K562 (cell line): Measurements from ENCODE around the gene CCDC15. TPM values are rescaled to one million over a fixed set of nuclear protein-coding genes. Genes with fewer than 3 reads are reported as not detected.

Experiments
- DMBX1 ChIP-seq: fragments of 250-450 bp; sonication (Bioruptor Pico); IDR thresholded peaks from 2 replicates; pipeline ENCODE4 v1.8.0; 2022; ENCODE audit warnings: inconsistent platforms, mild to moderate bottlenecking, moderate library complexity, borderline replicate concordance
- JUNB ChIP-seq: fragments of 450-650 bp; formaldehyde crosslinking; conservative IDR thresholded peaks from 2 replicates; pipeline ENCODE4 v1.4.0; 2020; ENCODE audit warnings: mild to moderate bottlenecking
- NFYB ChIP-seq: IDR thresholded peaks from 2 replicates; pipeline ENCODE4 v1.6.1; 2011; ENCODE audit warnings: mild to moderate bottlenecking, moderate library complexity; ENCODE audit not compliant: insufficient read length; ENCODE audit errors: extremely low read depth
- POLR3A ChIP-seq: IDR thresholded peaks from 2 replicates; pipeline ENCODE4 v1.6.1; 2011; ENCODE audit warnings: borderline replicate concordance, mild to moderate bottlenecking, moderate library complexity; ENCODE audit not compliant: insufficient read length, insufficient read depth; ENCODE audit errors: extremely low read depth
- ZC3H8 ChIP-seq: fragments of 450-650 bp; IDR thresholded peaks from 2 replicates; pipeline ENCODE4 v1.6.1; 2017
- polyA plus RNA-seq, 8 experiments: library from polyadenylated mRNA; depleted of rRNA in 4 of 8; stranded (reverse) in 5 of 8; unstranded in 3 of 8; fragments of >200 nt; fragmentation: Nextera tagmentation in 2 of 8; fragmentation: Illumina TruSeq in 1 of 8; extraction: Ambion mirVana in 2 of 8; extraction: Trizol in 1 of 8; gene quantifications; 2 replicates each; pipeline versions ENCODE4 v1.2.1 to v1.2.3, GENCODE V29; 2011 to 2014; ENCODE audit warnings: inconsistent platforms in 1 of 8, missing spikeins in 1 of 8
- total RNA-seq, 7 experiments: library from RNA; depleted of rRNA in 6 of 7; stranded (reverse); fragments of >200 nt in 6 of 7; fragmentation: Illumina TruSeq in 2 of 7; extraction: Trizol in 2 of 7; gene quantifications; 2 replicates each; pipeline versions ENCODE4 v1.2.1 to v1.2.3, GENCODE V29; 2011 to 2021; ENCODE audit warnings: low replicate concordance in 1 of 7
- TF ChIP-seq, protein P1 (sequence below), 2 experiments: fragments of 450-650 bp; IDR thresholded peaks; 2 replicates each; pipeline ENCODE4 v1.6.1; 2016; ENCODE audit warnings: mild to moderate bottlenecking in 2 of 2, borderline replicate concordance in 1 of 2, low read depth in 1 of 2, moderate library complexity in 1 of 2
- TF ChIP-seq, protein P2 (sequence below), 3 experiments: fragments of 200-800 bp in 1 of 3; fragments of 250-450 bp in 1 of 3; fragments of 450-650 bp in 1 of 3; sonication (Bioruptor Pico) in 1 of 3; sonication (Bioruptor generic) in 1 of 3; formaldehyde crosslinking in 1 of 3; IDR thresholded peaks; 2 replicates each; pipeline versions ENCODE4 v1.6.1 to v1.8.0; 2016 to 2022; ENCODE audit warnings: mild to moderate bottlenecking in 2 of 3, missing genetic modification characterization in 2 of 3, missing compliant biosample characterization in 1 of 3, moderate library complexity in 1 of 3
- TF ChIP-seq, protein P3 (sequence below): fragments of 250-450 bp; sonication (Bioruptor Pico); IDR thresholded peaks from 2 replicates; pipeline ENCODE4 v1.8.0; 2022; ENCODE audit warnings: moderate library complexity, mild to moderate bottlenecking, inconsistent platforms
- TF ChIP-seq, protein P4 (sequence below): fragments of 150-350 bp; conservative IDR thresholded peaks from 2 replicates; pipeline ENCODE4 v1.6.1; 2014; ENCODE audit warnings: low read length

The CCDC15 gene
- total and polyA plus RNA-seq, 9 of the 15 experiments (the other 6 are each of a cell fraction or from before 2014, with no cell fraction given): 1.9 to 9.2 (median 3.9) TPM

DNA sequence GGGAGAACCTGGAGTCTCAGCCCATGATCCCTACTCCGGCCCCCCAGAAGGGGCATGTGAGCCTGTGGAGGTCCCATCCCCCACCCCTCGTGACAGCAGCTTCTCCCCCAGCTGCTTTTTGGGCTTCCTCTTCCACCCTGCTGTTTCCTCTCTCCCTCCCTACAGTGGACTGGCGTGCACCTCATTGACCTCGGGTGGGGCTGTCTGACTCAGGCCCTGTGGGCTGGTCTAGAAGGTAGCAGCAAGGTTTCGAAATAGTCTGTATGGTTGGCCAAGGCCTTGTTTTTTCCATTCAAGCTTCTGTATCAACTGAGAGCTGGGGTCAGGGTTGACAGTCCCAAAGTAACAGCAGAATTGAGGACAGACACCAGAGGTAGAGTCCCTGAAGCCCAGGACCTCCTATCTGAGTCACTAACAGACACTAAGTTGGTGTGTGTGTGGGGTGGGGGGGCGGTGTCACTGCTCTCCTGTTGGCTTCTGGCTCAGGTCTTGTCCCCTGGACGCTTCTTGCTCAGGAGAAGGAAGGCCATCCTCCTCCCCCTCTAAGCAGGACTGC is 116.8 kb downstream of the CCDC15 start (continued):
- TF ChIP-seq, protein P1, sequence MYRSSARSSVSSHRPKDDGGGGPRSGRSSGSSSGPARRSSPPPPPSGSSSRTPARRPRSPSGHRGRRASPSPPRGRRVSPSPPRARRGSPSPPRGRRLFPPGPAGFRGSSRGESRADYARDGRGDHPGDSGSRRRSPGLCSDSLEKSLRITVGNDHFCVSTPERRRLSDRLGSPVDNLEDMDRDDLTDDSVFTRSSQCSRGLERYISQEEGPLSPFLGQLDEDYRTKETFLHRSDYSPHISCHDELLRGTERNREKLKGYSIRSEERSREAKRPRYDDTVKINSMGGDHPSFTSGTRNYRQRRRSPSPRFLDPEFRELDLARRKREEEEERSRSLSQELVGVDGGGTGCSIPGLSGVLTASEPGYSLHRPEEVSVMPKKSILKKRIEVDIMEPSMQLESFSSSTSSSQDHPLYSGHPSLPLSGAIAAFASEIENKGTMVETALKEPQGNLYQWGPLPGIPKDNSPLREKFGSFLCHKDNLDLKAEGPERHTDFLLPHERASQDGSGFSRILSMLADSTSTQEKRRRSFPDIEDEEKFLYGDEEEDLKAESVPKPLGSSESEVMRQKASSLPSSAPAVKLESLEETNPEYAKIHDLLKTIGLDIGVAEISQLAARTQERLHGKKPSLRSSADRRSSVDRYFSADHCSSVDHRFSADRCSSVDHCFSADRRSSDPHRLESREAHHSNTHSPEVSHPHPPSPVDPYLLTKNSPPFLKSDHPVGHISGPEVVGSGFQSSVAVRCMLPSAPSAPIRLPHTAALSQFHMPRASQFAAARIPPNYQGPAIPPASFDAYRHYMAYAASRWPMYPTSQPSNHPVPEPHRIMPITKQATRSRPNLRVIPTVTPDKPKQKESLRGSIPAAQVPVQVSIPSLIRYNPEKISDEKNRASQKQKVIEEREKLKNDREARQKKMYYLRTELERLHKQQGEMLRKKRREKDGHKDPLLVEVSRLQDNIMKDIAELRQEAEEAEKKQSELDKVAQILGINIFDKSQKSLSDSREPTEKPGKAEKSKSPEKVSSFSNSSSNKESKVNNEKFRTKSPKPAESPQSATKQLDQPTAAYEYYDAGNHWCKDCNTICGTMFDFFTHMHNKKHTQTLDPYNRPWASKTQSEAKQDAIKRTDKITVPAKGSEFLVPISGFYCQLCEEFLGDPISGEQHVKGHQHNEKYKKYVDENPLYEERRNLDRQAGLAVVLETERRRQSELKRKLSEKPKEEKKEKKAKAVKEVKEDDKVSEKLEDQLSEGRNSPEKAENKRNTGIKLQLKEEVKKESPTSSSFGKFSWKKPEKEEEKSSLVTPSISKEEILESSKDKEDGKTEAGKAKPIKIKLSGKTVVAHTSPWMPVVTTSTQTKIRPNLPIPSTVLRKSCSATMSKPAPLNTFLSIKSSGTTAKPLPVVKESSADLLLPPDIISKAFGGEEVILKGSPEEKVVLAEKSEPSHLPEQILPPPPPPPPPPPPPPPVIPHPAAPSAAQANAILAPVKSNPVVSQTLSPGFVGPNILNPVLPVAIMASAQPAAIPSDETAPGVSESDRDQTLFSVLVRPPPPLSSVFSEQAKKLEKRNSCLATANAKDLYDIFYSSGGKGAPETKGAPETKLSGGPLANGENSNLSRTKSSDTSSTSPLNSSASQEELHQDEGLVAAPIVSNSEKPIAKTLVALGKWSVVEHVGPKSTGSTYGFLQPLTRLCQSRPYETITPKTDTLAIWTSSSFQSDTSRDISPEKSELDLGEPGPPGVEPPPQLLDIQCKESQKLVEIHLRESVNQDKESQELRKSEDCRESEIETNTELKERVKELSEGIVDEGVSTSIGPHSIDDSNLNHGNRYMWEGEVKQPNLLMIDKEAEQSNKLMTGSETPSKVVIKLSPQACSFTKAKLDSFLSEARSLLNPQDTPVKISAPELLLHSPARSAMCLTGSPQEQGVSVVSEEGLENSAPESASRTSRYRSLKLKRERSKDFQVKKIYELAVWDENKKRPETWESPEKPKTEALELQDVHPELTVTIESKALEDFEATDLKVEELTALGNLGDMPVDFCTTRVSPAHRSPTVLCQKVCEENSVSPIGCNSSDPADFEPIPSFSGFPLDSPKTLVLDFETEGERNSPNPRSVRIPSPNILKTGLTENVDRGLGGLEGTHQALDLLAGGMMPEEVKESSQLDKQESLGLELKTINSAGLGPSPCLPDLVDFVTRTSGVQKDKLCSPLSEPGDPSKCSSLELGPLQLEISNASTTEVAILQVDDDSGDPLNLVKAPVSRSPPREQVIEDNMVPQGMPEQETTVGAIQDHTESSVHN (IDR thresholded peaks at IDR 0.05; ENCODE audit: borderline replicate concordance in 1 of 2, low read depth in 1 of 2): 0 out of 4 replicates have a peak, but pooled peaks of 1 of the 2 experiments have one; percentile 49
- TF ChIP-seq POLR3A (no peak), DMBX1 (peak; percentile 76; the same call in 1 of the 2 replicates), JUNB (CRISPR knock-in tag) (no peak), NFYB (no peak), ZC3H8 (no peak)
- TF ChIP-seq, protein P2, sequence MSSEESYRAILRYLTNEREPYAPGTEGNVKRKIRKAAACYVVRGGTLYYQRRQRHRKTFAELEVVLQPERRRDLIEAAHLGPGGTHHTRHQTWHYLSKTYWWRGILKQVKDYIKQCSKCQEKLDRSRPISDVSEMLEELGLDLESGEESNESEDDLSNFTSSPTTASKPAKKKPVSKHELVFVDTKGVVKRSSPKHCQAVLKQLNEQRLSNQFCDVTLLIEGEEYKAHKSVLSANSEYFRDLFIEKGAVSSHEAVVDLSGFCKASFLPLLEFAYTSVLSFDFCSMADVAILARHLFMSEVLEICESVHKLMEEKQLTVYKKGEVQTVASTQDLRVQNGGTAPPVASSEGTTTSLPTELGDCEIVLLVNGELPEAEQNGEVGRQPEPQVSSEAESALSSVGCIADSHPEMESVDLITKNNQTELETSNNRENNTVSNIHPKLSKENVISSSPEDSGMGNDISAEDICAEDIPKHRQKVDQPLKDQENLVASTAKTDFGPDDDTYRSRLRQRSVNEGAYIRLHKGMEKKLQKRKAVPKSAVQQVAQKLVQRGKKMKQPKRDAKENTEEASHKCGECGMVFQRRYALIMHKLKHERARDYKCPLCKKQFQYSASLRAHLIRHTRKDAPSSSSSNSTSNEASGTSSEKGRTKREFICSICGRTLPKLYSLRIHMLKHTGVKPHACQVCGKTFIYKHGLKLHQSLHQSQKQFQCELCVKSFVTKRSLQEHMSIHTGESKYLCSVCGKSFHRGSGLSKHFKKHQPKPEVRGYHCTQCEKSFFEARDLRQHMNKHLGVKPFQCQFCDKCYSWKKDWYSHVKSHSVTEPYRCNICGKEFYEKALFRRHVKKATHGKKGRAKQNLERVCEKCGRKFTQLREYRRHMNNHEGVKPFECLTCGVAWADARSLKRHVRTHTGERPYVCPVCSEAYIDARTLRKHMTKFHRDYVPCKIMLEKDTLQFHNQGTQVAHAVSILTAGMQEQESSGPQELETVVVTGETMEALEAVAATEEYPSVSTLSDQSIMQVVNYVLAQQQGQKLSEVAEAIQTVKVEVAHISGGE (CRISPR knock-in tag; IDR thresholded peaks at IDR 0.05): peak in 1 of 3 experiments; percentile 43; a peak in 1 of 6 replicates
- TF ChIP-seq, protein P3, sequence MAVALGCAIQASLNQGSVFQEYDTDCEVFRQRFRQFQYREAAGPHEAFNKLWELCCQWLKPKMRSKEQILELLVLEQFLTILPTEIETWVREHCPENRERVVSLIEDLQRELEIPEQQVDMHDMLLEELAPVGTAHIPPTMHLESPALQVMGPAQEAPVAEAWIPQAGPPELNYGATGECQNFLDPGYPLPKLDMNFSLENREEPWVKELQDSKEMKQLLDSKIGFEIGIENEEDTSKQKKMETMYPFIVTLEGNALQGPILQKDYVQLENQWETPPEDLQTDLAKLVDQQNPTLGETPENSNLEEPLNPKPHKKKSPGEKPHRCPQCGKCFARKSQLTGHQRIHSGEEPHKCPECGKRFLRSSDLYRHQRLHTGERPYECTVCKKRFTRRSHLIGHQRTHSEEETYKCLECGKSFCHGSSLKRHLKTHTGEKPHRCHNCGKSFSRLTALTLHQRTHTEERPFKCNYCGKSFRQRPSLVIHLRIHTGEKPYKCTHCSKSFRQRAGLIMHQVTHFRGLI: peak; percentile 55; the same call in 1 of the 2 replicates
- TF ChIP-seq, protein P4, sequence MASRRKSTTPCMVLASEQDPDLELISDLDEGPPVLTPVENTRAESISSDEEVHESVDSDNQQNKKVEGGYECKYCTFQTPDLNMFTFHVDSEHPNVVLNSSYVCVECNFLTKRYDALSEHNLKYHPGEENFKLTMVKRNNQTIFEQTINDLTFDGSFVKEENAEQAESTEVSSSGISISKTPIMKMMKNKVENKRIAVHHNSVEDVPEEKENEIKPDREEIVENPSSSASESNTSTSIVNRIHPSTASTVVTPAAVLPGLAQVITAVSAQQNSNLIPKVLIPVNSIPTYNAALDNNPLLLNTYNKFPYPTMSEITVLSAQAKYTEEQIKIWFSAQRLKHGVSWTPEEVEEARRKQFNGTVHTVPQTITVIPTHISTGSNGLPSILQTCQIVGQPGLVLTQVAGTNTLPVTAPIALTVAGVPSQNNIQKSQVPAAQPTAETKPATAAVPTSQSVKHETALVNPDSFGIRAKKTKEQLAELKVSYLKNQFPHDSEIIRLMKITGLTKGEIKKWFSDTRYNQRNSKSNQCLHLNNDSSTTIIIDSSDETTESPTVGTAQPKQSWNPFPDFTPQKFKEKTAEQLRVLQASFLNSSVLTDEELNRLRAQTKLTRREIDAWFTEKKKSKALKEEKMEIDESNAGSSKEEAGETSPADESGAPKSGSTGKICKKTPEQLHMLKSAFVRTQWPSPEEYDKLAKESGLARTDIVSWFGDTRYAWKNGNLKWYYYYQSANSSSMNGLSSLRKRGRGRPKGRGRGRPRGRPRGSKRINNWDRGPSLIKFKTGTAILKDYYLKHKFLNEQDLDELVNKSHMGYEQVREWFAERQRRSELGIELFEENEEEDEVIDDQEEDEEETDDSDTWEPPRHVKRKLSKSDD: no peak
